GM12891 (cell line): ENCODE data around the gene KCTD3.

Experiments
- PAX5 ChIP-seq: IDR thresholded peaks from 2 replicates; pipeline ENCODE4 v1.6.1; 2011; ENCODE audit warnings: low read length, moderate library complexity, mild to moderate bottlenecking; ENCODE audit not compliant: insufficient read depth, severe bottlenecking
- POLR2A ChIP-seq: IDR thresholded peaks from 2 replicates; pipeline ENCODE4 v1.6.1; 2011; ENCODE audit warnings: low read depth, low read length, control low read depth
- POLR2AphosphoS5 ChIP-seq: IDR thresholded peaks from 2 replicates; pipeline ENCODE4 v1.6.1; 2011; ENCODE audit warnings: low read depth, low read length, control low read depth
- SPI1 ChIP-seq: IDR thresholded peaks from 2 replicates; pipeline ENCODE4 v1.6.1; 2011; ENCODE audit warnings: low read depth, low read length, control low read depth
- TAF1 ChIP-seq: IDR thresholded peaks from 2 replicates; pipeline ENCODE4 v1.6.1; 2011; ENCODE audit warnings: low read depth, low read length, control low read depth

GRCh38 chr1:215556996-215557395, 10.1 kb upstream of the KCTD3 start:
- no peak for TF ChIP-seq POLR2AphosphoS5
- no peak for TF ChIP-seq POLR2A
- no peak for TF ChIP-seq SPI1
- no peak for TF ChIP-seq TAF1
- no peak for TF ChIP-seq PAX5
